H1 (cell line): ENCODE data around the gene JDP2. TPM values are rescaled to one million over a fixed set of nuclear protein-coding genes. Genes with fewer than 3 reads are reported as not detected.

Source experiments
- ATF3 ChIP-seq: IDR thresholded peaks from 2 replicates; pipeline ENCODE4 v1.6.1; 2011; ENCODE audit warnings: low read depth, mild to moderate bottlenecking, low read length; ENCODE audit not compliant: insufficient read depth
- CBX5 ChIP-seq: fragments of 300-800, 300-1000 bp; sonication (generic); IDR thresholded peaks from 2 replicates; pipeline ENCODE4 v1.7.1; 2016; ENCODE audit warnings: antibody characterized with exemption, low read length, low read depth
- EGR1 ChIP-seq: IDR thresholded peaks from 2 replicates; pipeline ENCODE4 v1.6.1; 2011; ENCODE audit warnings: low read depth, low read length, borderline replicate concordance
- FOSL1 ChIP-seq: IDR thresholded peaks from 2 replicates; pipeline ENCODE4 v1.6.1; 2011; ENCODE audit warnings: mild to moderate bottlenecking, low read depth, low read length, moderate library complexity; ENCODE audit not compliant: insufficient read depth
- KDM4A ChIP-seq: IDR thresholded peaks from one replicate; pipeline ENCODE4 v1.7.1; 2012; ENCODE audit warnings: low read depth, mild to moderate bottlenecking, moderate library complexity, low read length, inconsistent platforms; ENCODE audit not compliant: severe bottlenecking
- KDM5A ChIP-seq: fragments of 200-600 bp; IDR thresholded peaks from 2 replicates; pipeline ENCODE4 v1.7.1; 2012; ENCODE audit warnings: mild to moderate bottlenecking, low read length, inconsistent platforms, mixed read lengths
- NANOG ChIP-seq: IDR thresholded peaks from 2 replicates; pipeline ENCODE4 v1.6.1; 2011; ENCODE audit warnings: low read length, low read depth, mild to moderate bottlenecking, inconsistent platforms; ENCODE audit not compliant: insufficient read depth, poor library complexity, severe bottlenecking
- NRF1 ChIP-seq: IDR thresholded peaks from 2 replicates; pipeline ENCODE4 v1.6.1; 2011; ENCODE audit warnings: mild to moderate bottlenecking, low read depth, low read length, improper control_type of control experiment
- POU5F1 ChIP-seq: IDR thresholded peaks from 2 replicates; pipeline ENCODE4 v1.6.1; 2011; ENCODE audit warnings: low read depth, mild to moderate bottlenecking, low read length, moderate library complexity
- TEAD4 ChIP-seq: IDR thresholded peaks from 2 replicates; pipeline ENCODE4 v1.6.1; 2012; ENCODE audit warnings: low read depth, low read length, inconsistent platforms, mixed read lengths
- polyA plus RNA-seq, 7 experiments: library from polyadenylated mRNA; depleted of rRNA in 3 of 7; stranded (reverse) in 5 of 7; unstranded in 2 of 7; fragments of >200 nt in 5 of 7; fragments of 200-250 nt in 2 of 7; gene quantifications; 1 replicate in 5 of 7; 2 replicates in 1 of 7; 4 replicates in 1 of 7; pipeline versions ENCODE4 v1.2.1 to v1.2.3, GENCODE V29; 2011 to 2013; ENCODE audit warnings: missing spikeins in 2 of 7, mixed read lengths in 2 of 7
- total RNA-seq: library from RNA; stranded (reverse); fragmentation: NEBNext Ultra II Directional; extraction: Animal tissue kit (Norgen Biotek cat#: 25700); gene quantifications from 2 replicates; pipeline ENCODE4 v1.2.1, GENCODE V29; 2021

JDP2 gene
- total and polyA plus RNA-seq, 2 of the 8 experiments (the other 6 are each of a cell fraction or from before 2014, with no cell fraction given), result 8.9 to 27.2 TPM

- TF ChIP-seq NRF1 (no peak), NANOG (no peak), FOSL1 (no peak), POU5F1 (no peak), TEAD4 (no peak), KDM4A (no peak), CBX5 (no peak), ATF3 (no peak), KDM5A (no peak), EGR1 (no peak)
Measured at GRCh38 chr14:75460394-75460793, 32.6 kb downstream of the JDP2 start (continued).
